Gastrocnemius medialis (tissue), 4 donors: ENCODE results near the gene VPS54. TPM values are rescaled to one million over a fixed set of nuclear protein-coding genes. Genes with fewer than 3 reads are reported as not detected.
"Not testable (repeated sequence)": the region's sequence is repeated elsewhere in the genome, so short reads cannot be mapped to it uniquely, and the experiment has no call there.

ENCODE experiments used
- ATAC-seq, 2 donors: fragments of 150-250 bp; one replicate each; pipeline ENCODE4 v1.9.1; 2016
- DNase-seq, 2 donors: peaks; one replicate each; pipeline ENCODE4 v3.0.0-alpha.2; 2019
- H3K27ac ChIP-seq, 4 donors: fragments of 200-600 bp; sonication (generic); 1 replicate in 1 of 4; 2 replicates in 3 of 4; pipeline ENCODE4 v1.5.1; 2016 to 2018; ENCODE audit warnings: mild to moderate bottlenecking in 2 of 4, moderate library complexity in 1 of 4
- H3K27me3 ChIP-seq, 3 donors: fragments of 200-600 bp; sonication (generic) in 2 of 3; 1 replicate in 1 of 3; 2 replicates in 2 of 3; pipeline versions ENCODE4 v1.5.1 to v1.6.0; 2016 to 2019; ENCODE audit warnings: mild to moderate bottlenecking in 1 of 3, moderate library complexity in 1 of 3
- H3K36me3 ChIP-seq, 2 donors: fragments of 200-600 bp; sonication (generic) in 1 of 2; one replicate each; pipeline ENCODE4 v1.5.1; 2017 to 2018
- H3K4me1 ChIP-seq, 2 donors: fragments of 200-600 bp; sonication (generic) in 1 of 2; one replicate each; pipeline ENCODE4 v1.5.1; 2016 to 2017; ENCODE audit warnings: mild to moderate bottlenecking in 2 of 2
- H3K4me3 ChIP-seq, 4 donors: fragments of 200-600 bp; sonication (generic) in 3 of 4; 1 replicate in 1 of 4; 2 replicates in 3 of 4; pipeline ENCODE4 v1.5.1; 2016 to 2019; ENCODE audit warnings: mild to moderate bottlenecking in 2 of 4
- H3K9me3 ChIP-seq, 3 donors: fragments of 200-600 bp; sonication (generic) in 2 of 3; 1 replicate in 1 of 3; 2 replicates in 2 of 3; pipeline ENCODE4 v1.5.1; 2016 to 2019
- CTCF ChIP-seq, 5 experiments: fragments of 450-650 bp in 3 of 5; fragments of 200-600 bp in 2 of 5; sonication (generic) in 2 of 5; IDR thresholded peaks in 4 of 5; conservative IDR thresholded peaks in 1 of 5; 1 replicate in 4 of 5; 2 replicates in 1 of 5; pipeline ENCODE4 v1.5.1; 2016 to 2019; ENCODE audit warnings: antibody characterized with exemption in 5 of 5, mild to moderate bottlenecking in 3 of 5, moderate library complexity in 3 of 5
- POLR2A ChIP-seq, 2 donors: fragments of 450-650 bp; IDR thresholded peaks; one replicate each; pipeline ENCODE4 v1.6.1; 2017; ENCODE audit warnings: antibody characterized with exemption in 2 of 2, mild to moderate bottlenecking in 2 of 2, moderate library complexity in 2 of 2
- in situ Hi-C, 4 donors: fragments of 200-750 bp; cut with MboI; loops; one replicate each; pipeline versions ENCODE4 v1.15.0 to v1.8.0; 2017; ENCODE audit warnings: low sequenced_read_pairs in 4 of 4
- intact Hi-C: fragments of 100-400 bp; cut with DNase I; formaldehyde crosslinking; loops from one replicate; pipeline ENCODE4 v1.15.1; 2023; ENCODE audit warnings: low total_unique reads
- total RNA-seq, 4 donors: library from RNA; depleted of rRNA; stranded (reverse); fragments of >200 nt; gene quantifications; one replicate each; pipeline versions ENCODE4 v1.1.0 to v1.2.3, GENCODE V29; 2016

Gene VPS54
- total RNA-seq, 4 donors from 2014 or later: 7.9 to 12.4 (median 9.8) TPM

- in situ Hi-C loops: no loop called here
- intact Hi-C loops: no loop called here
- H3K4me1 ChIP-seq: peaks cover 24 to 27% of the 10 kb centered on the region in 2 donors
- H3K9me3 ChIP-seq: no peaks in the 10 kb centered on the region
- H3K27me3 ChIP-seq: no peaks in the 10 kb centered on the region
- no peak overlapping the region for H3K4me3 ChIP-seq
- H3K27ac ChIP-seq: no peak overlapping the region
- ATAC-seq: no peak
- TF ChIP-seq POLR2A (IDR thresholded peaks at IDR 0.05): no peak
- no peak for TF ChIP-seq CTCF (IDR thresholded peaks at IDR 0.05 in 4 of 5, conservative IDR thresholded peaks at IDR 0.05 in 1 of 5)
- no peaks in the 10 kb centered on the region for H3K36me3 ChIP-seq
- no peak for DNase-seq
Measured at GRCh38 chr2:64001382-64002101, 17.7 kb downstream of the VPS54 start.

- ATAC-seq: no peak
Measured at GRCh38 chr2:64000630-64001381, 18.4 kb downstream of the VPS54 start.

GRCh38 chr2:63999049-63999448 is 20.2 kb downstream of the VPS54 start:
- H3K27me3 ChIP-seq: no peaks in the 10 kb centered on the region
- ATAC-seq (no peak), DNase-seq (no peak)
- intact Hi-C loops: no loop called here
- H3K27ac ChIP-seq: no peak overlapping the region
- no peak overlapping the region for H3K4me3 ChIP-seq
- H3K36me3 ChIP-seq: no peaks in the 10 kb centered on the region
- no peak for TF ChIP-seq CTCF (IDR thresholded peaks at IDR 0.05 in 4 of 5, conservative IDR thresholded peaks at IDR 0.05 in 1 of 5)
- in situ Hi-C loops: no loop called here
- H3K9me3 ChIP-seq: no peaks in the 10 kb centered on the region
- H3K4me1 ChIP-seq: peaks cover 22 to 26% of the 10 kb centered on the region in 2 donors

More at GRCh38 chr2:64000630-64001381, 18.4 kb downstream of the VPS54 start:
- in situ Hi-C loops (no loop called here), intact Hi-C loops (no loop called here)
- Histone ChIP-seq H3K9me3 (no peaks in the 10 kb centered on the region), H3K36me3 (no peaks in the 10 kb centered on the region), H3K27me3 (no peaks in the 10 kb centered on the region), H3K4me1 (peaks cover 24 to 27% of the 10 kb centered on the region in 2 donors), H3K27ac (no peak overlapping the region), H3K4me3 (no peak overlapping the region)
- no peak for TF ChIP-seq POLR2A (IDR thresholded peaks at IDR 0.05)
- TF ChIP-seq CTCF (IDR thresholded peaks at IDR 0.05 in 4 of 5, conservative IDR thresholded peaks at IDR 0.05 in 1 of 5): no peak
- no peak for DNase-seq

- intact Hi-C loops, in situ Hi-C loops, ATAC-seq, H3K36me3 ChIP-seq, H3K4me3 ChIP-seq, H3K9me3 ChIP-seq, DNase-seq, H3K27ac ChIP-seq, H3K27me3 ChIP-seq: not testable (repeated sequence)
- H3K4me1 ChIP-seq: peaks cover 10 to 13% of the 10 kb centered on the region in 2 donors
Measured at GRCh38 chr2:63996582-63997198, 22.5 kb downstream of the VPS54 start.

GRCh38 chr2:63994329-63995070 is 24.7 kb downstream of the VPS54 start:
- intact Hi-C loops, H3K36me3 ChIP-seq, ATAC-seq, DNase-seq, H3K4me1 ChIP-seq, H3K9me3 ChIP-seq, H3K27ac ChIP-seq, in situ Hi-C loops, H3K4me3 ChIP-seq, H3K27me3 ChIP-seq: not testable (repeated sequence)
